HG03064 (cell line): Measurements from ENCODE around the gene EBF3.

Experiments used
- ATAC-seq: cut with Tn5 transposase; IDR thresholded peaks from one replicate; pipeline ENCODE4 v1.9.1; 2021; ENCODE audit warnings: low read depth; ENCODE audit not compliant: unreplicated experiment

Gene EBF3

GRCh38 chr10:129895811-129896135, 68.3 kb downstream of the EBF3 start:
- ATAC-seq = no peak

GRCh38 chr10:129894698-129895097, 69.4 kb downstream of the EBF3 start:
- ATAC-seq = no peak

GRCh38 chr10:129893104-129894089, 70.7 kb downstream of the EBF3 start:
- no peak for ATAC-seq

- ATAC-seq = no peak
Observed at GRCh38 chr10:129892548-129893052, 71.5 kb downstream of the EBF3 start.

GRCh38 chr10:129891806-129892205, 72.3 kb downstream of the EBF3 start:
- no peak for ATAC-seq

GRCh38 chr10:129890170-129890569, 73.9 kb downstream of the EBF3 start:
- ATAC-seq = no peak

- ATAC-seq = no peak
Observed at GRCh38 chr10:129888784-129889616, 75.1 kb downstream of the EBF3 start.

- ATAC-seq = no peak
Observed at GRCh38 chr10:129887986-129888783, 75.9 kb downstream of the EBF3 start.

- ATAC-seq = no peak
Observed at GRCh38 chr10:129887381-129887905, 76.6 kb downstream of the EBF3 start.

GRCh38 chr10:129886263-129886662, 77.8 kb downstream of the EBF3 start:
- no peak for ATAC-seq

GRCh38 chr10:129885526-129885925, 78.5 kb downstream of the EBF3 start:
- ATAC-seq = no peak

- ATAC-seq = no peak
Observed at GRCh38 chr10:129884398-129885078, 79.5 kb downstream of the EBF3 start.

- ATAC-seq = no peak
Observed at GRCh38 chr10:129883626-129884397, 80.3 kb downstream of the EBF3 start.

GRCh38 chr10:129883029-129883428, 81.0 kb downstream of the EBF3 start:
- no peak for ATAC-seq

- no peak for ATAC-seq
Observed at GRCh38 chr10:129882291-129883010, 81.6 kb downstream of the EBF3 start.

- ATAC-seq = no peak
Observed at GRCh38 chr10:129881641-129882040, 82.4 kb downstream of the EBF3 start.

- ATAC-seq = no peak
Observed at GRCh38 chr10:129880191-129880870, 83.7 kb downstream of the EBF3 start.

GRCh38 chr10:129879655-129880054, 84.4 kb downstream of the EBF3 start:
- ATAC-seq = no peak
